Suprapubic skin (tissue), 3 donors: ENCODE measurements around the gene GMPPB.
"Not testable (repeated sequence)": the region's sequence is repeated elsewhere in the genome, so short reads cannot be mapped to it uniquely, and the experiment has no call there.

Experiments
- POLR2A ChIP-seq, 2 donors: fragments of 450-650 bp; IDR thresholded peaks; one replicate each; pipeline ENCODE4 v1.6.1; 2017; ENCODE audit warnings: antibody characterized with exemption in 2 of 2, mild to moderate bottlenecking in 2 of 2, moderate library complexity in 2 of 2
- TF ChIP-seq, protein P1 (sequence below), 2 donors: fragments of 200-600 bp in 1 of 2; fragments of 450-650 bp in 1 of 2; sonication (generic) in 1 of 2; IDR thresholded peaks; one replicate each; pipeline ENCODE4 v1.5.1; 2016 to 2019; ENCODE audit warnings: antibody characterized with exemption in 2 of 2, mild to moderate bottlenecking in 1 of 2, moderate library complexity in 1 of 2

DNA sequence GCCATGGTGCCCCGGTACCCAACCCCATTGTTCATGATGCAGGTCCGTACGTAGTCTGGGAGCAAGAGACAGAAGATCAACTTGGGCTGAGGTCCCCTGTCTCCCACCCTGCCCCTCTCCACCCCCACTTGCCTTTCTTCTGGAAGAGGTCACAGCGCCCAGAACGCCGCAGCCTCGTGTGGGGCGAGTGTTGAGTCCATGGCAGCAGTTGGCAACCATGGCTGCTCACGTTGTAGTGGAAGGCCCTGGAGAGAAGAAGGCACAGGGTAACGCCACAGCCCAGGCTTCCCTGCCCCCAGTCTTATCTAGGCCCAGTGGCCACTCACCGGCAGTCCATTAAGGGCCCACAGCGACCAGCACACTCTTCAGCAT is 36.3 kb downstream of the GMPPB start:
- TF ChIP-seq, protein P1, sequence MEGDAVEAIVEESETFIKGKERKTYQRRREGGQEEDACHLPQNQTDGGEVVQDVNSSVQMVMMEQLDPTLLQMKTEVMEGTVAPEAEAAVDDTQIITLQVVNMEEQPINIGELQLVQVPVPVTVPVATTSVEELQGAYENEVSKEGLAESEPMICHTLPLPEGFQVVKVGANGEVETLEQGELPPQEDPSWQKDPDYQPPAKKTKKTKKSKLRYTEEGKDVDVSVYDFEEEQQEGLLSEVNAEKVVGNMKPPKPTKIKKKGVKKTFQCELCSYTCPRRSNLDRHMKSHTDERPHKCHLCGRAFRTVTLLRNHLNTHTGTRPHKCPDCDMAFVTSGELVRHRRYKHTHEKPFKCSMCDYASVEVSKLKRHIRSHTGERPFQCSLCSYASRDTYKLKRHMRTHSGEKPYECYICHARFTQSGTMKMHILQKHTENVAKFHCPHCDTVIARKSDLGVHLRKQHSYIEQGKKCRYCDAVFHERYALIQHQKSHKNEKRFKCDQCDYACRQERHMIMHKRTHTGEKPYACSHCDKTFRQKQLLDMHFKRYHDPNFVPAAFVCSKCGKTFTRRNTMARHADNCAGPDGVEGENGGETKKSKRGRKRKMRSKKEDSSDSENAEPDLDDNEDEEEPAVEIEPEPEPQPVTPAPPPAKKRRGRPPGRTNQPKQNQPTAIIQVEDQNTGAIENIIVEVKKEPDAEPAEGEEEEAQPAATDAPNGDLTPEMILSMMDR (IDR thresholded peaks at IDR 0.05), result not testable (repeated sequence)
- not testable (repeated sequence) for TF ChIP-seq POLR2A (IDR thresholded peaks at IDR 0.05)
